ENCODE data around the gene KIF13A. TPM values are rescaled to one million over a fixed set of nuclear protein-coding genes. Genes with fewer than 3 reads are reported as not detected.

The KIF13A gene
- total RNA-seq, 2 experiments from 2014 or later = 0.91 to 1.4 TPM

DNA sequence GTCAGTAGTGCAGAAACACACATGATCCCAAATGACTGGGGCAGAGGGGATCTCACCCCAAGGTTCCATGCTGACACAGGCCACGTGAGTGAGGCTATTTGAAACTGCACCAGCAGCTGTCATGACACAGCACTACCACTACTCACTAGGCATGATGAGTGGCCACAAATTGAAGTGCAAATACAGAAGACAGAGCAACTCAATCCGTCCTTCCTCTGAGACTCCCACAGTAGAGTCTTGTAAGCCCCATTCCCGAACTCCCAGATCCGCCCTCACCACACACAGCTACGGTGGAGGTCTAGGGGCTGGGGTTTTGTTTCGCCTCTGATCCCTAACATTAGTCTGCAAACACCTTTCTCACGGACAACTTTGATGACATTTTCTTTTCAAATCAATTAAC lies 167.4 kb downstream of the KIF13A start:
- intact Hi-C loops (cut with DNase I, micrococcal nuclease) = no loop called here
- no peaks in the 10 kb centered on the region for H3K27me3 ChIP-seq (ENCODE audit: control insufficient read depth in 1 of 2, insufficient read depth in 2 of 2, low read length in 2 of 2)
- no peaks in the 10 kb centered on the region for H3K9me3 ChIP-seq (ENCODE audit: control insufficient read depth in 1 of 2, insufficient read depth in 1 of 2, low read length in 2 of 2)
- Mint-ChIP-seq H3K27me3 (peaks cover 7% of the 10 kb centered on the region), H3K27ac (no peak overlapping the region), H3K4me1 (ENCODE audit: low read depth) (no peaks in the 10 kb centered on the region), H3K4me3 (no peak overlapping the region), H3K9me3 (no peaks in the 10 kb centered on the region), H3K36me3 (ENCODE audit: low read depth) (no peaks in the 10 kb centered on the region)
- no peak for ATAC-seq (ENCODE audit: poor library complexity)
- no peaks in the 10 kb centered on the region for H3K36me3 ChIP-seq (ENCODE audit: insufficient read depth, low read length)
- no peak overlapping the region for H3K4me3 ChIP-seq (ENCODE audit: low read length)
- ChIA-PET CTCF (no interaction called here), POLR2A (no interaction called here)
- no peaks in the 10 kb centered on the region for H3K4me1 ChIP-seq (ENCODE audit: insufficient read depth, low read length)
- TF ChIP-seq, protein P1, sequence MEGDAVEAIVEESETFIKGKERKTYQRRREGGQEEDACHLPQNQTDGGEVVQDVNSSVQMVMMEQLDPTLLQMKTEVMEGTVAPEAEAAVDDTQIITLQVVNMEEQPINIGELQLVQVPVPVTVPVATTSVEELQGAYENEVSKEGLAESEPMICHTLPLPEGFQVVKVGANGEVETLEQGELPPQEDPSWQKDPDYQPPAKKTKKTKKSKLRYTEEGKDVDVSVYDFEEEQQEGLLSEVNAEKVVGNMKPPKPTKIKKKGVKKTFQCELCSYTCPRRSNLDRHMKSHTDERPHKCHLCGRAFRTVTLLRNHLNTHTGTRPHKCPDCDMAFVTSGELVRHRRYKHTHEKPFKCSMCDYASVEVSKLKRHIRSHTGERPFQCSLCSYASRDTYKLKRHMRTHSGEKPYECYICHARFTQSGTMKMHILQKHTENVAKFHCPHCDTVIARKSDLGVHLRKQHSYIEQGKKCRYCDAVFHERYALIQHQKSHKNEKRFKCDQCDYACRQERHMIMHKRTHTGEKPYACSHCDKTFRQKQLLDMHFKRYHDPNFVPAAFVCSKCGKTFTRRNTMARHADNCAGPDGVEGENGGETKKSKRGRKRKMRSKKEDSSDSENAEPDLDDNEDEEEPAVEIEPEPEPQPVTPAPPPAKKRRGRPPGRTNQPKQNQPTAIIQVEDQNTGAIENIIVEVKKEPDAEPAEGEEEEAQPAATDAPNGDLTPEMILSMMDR (IDR thresholded peaks at IDR 0.05) = no peak
- DNase-seq = no peak
- H3K27ac ChIP-seq (ENCODE audit: low read depth in 1 of 2, low read length in 2 of 2) = no peak overlapping the region

DNA sequence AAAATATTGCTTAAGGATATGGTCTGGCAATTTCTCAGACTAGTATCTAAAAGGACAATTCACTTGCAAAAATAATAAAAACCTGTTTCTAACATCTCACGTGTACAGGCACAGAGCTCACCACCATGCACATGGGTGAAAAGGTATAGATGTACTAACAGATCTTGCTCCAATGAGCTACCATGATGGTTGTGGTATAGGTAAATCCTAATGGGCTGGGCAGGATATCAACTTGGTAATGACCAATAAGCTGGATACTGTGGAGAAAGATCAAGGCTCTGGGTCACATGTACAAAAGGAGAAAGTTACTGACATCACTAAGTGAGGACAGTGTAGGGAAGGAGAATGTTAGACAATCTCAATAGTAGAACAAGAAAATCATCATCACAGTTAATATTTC lies 169.7 kb downstream of the KIF13A start:
- H3K36me3 Mint-ChIP-seq (ENCODE audit: low read depth) = no peaks in the 10 kb centered on the region
- CTCF ChIA-PET = interaction anchor here (1.2 kb wide), 1 partner anchor 14 kb away, joined by 3 read pairs; no protein-coding TSS in a partner anchor
- Histone ChIP-seq H3K9me3 (ENCODE audit: control insufficient read depth in 1 of 2, insufficient read depth in 1 of 2, low read length in 2 of 2) (no peaks in the 10 kb centered on the region), H3K27me3 (ENCODE audit: control insufficient read depth in 1 of 2, insufficient read depth in 2 of 2, low read length in 2 of 2) (no peaks in the 10 kb centered on the region), H3K36me3 (ENCODE audit: insufficient read depth, low read length) (no peaks in the 10 kb centered on the region), H3K4me3 (ENCODE audit: low read length) (no peak overlapping the region), H3K27ac (ENCODE audit: low read depth in 1 of 2, low read length in 2 of 2) (no peak overlapping the region), H3K4me1 (ENCODE audit: insufficient read depth, low read length) (no peaks in the 10 kb centered on the region)
- TF ChIP-seq, protein P1 (IDR thresholded peaks at IDR 0.05) = no peak
- H3K27me3 Mint-ChIP-seq = peaks cover 4% of the 10 kb centered on the region
- DNase-seq = no peak
- no peaks in the 10 kb centered on the region for H3K9me3 Mint-ChIP-seq
- intact Hi-C loops (cut with DNase I, micrococcal nuclease) = loop anchor here in 1 of 2 experiments (5.0 kb wide), 1 partner anchor 235 kb away; no protein-coding TSS in a partner anchor
- no peak overlapping the region for H3K27ac Mint-ChIP-seq
- POLR2A ChIA-PET = no interaction called here
- no peak overlapping the region for H3K4me3 Mint-ChIP-seq
- ATAC-seq (ENCODE audit: poor library complexity) = no peak
- no peaks in the 10 kb centered on the region for H3K4me1 Mint-ChIP-seq (ENCODE audit: low read depth)

DNA sequence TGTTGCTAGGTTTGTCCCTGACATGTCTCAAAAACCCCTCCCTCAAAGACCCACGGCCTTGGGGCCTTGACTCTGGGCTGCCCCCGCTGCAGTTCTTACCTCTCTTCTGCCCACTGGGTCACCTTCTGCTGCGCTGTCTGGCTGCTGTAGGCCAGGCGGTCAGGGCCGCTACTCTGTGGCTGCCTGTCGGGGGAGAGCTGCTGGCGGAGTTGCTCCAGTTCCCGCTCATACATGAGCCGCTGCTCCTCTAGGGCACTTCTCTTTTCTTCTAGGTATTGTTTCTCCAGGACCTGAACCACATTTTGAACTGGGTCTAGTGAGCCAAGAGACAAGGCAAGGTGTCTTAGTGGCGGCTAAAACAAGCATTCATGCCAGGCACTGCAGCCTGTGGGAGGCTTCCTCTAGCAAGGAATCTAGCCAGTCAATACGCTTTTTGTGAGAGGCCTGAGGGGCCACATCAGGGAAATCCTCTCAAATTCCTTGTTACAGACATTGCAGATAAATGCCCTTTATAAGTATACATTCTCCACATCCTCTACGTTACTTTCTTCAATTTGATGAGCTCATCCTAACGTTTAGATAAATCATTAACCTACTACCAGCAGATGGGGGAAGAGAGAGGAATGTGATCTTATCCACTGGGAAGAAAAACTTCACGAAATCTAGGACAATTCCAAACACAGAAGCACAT lies 170.4 kb downstream of the KIF13A start:
- H3K27me3 ChIP-seq (ENCODE audit: control insufficient read depth in 1 of 2, insufficient read depth in 2 of 2, low read length in 2 of 2) = no peaks in the 10 kb centered on the region
- H3K27ac ChIP-seq (ENCODE audit: low read depth in 1 of 2, low read length in 2 of 2) = no peak overlapping the region
- H3K27ac Mint-ChIP-seq = no peak overlapping the region
- no peak overlapping the region for H3K4me3 ChIP-seq (ENCODE audit: low read length)
- no peaks in the 10 kb centered on the region for H3K36me3 ChIP-seq (ENCODE audit: insufficient read depth, low read length)
- POLR2A ChIA-PET = no interaction called here
- no peaks in the 10 kb centered on the region for H3K4me1 Mint-ChIP-seq (ENCODE audit: low read depth)
- H3K4me1 ChIP-seq (ENCODE audit: insufficient read depth, low read length) = no peaks in the 10 kb centered on the region
- CTCF ChIA-PET = interaction anchor here (1.2 kb wide), 1 partner anchor 13 kb away, joined by 3 read pairs; no protein-coding TSS in a partner anchor
- H3K27me3 Mint-ChIP-seq = peaks cover 4% of the 10 kb centered on the region
- H3K9me3 Mint-ChIP-seq = no peaks in the 10 kb centered on the region
- ATAC-seq (ENCODE audit: poor library complexity) = no peak
- intact Hi-C loops (cut with DNase I, micrococcal nuclease) = loop anchor here in 1 of 2 experiments (5.0 kb wide), 1 partner anchor 235 kb away; no protein-coding TSS in a partner anchor
- DNase-seq = no peak
- TF ChIP-seq, protein P1 (IDR thresholded peaks at IDR 0.05) = no peak
- H3K36me3 Mint-ChIP-seq (ENCODE audit: low read depth) = no peaks in the 10 kb centered on the region
- H3K9me3 ChIP-seq (ENCODE audit: control insufficient read depth in 1 of 2, insufficient read depth in 1 of 2, low read length in 2 of 2) = no peaks in the 10 kb centered on the region
- H3K4me3 Mint-ChIP-seq = no peak overlapping the region

Data from CD4-positive, alpha-beta T cell (primary cell).